ENCODE results near the gene PKP1.

PKP1 gene

DNA sequence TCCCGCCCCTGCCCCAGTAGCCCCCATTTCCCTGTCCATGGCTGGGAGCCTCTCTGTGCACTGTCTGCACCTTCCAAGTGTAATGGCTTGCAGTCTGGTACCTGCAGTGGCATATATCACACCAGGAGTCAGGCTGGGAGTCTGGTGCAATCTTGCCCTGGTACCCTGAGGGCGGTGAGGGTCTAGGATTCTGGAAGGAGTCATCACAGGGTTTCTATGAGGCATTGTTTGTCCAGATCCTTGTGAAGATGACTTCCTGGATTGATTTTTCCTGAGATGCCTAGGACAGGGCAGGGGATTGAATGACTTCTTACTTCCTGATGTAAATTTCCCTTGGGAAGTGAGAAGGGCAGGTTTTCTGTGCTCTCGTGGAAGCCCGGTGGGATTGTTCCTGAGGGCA lies 5.9 kb upstream of the PKP1 start:
- no peak for DNase-seq (ENCODE audit: extremely low read depth in 1 of 2, low read depth in 1 of 2)

DNA sequence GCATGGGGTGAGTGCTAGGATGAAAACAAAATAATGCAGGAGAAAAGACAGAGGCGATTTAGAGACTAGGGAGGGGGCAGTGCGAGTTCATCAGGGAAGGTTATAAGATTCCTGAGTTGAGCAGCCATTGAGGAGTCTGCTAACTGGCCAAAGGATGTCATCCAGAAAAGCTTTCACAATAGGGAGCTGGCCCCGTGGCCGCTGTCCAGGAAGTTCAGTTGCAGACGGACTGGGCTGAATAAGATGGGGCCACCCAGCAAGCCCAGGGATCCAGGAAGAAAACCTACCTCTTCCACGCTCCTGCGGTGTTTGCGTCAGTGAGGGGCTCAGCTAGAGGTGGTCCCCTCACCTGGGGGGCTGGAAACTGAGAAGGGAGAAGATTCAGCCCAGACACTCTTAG lies 4.0 kb upstream of the PKP1 start:
- no peak for DNase-seq (ENCODE audit: extremely low read depth in 1 of 2, low read depth in 1 of 2)

GRCh38 chr1:201280884-201281283 lies 2.4 kb upstream of the PKP1 start:
- no peak for DNase-seq (ENCODE audit: extremely low read depth in 1 of 2, low read depth in 1 of 2)

- DNase-seq (ENCODE audit: extremely low read depth in 1 of 2, low read depth in 1 of 2): no peak
Observed at GRCh38 chr1:201281573-201281972, 1.7 kb upstream of the PKP1 start.

DNA sequence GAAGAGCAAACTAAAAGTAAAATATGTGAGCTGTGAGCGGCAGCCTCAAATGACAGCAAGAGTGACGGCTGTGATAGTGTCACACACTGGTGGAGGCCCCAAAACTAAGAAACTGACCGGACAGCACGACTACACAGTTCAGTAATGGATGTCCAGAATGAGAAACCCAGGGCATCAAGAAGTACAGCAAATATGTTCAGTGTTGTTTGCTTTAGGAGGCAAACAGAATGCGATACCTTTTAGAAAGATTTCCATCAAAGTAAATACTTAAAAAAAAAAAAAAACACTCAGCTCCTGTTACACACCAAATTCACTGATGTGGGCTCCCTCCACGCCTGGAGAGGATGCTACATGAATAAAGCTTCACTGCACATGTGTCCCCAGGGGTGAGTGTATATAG lies 1.1 kb upstream of the PKP1 start:
- no peak for DNase-seq (ENCODE audit: extremely low read depth in 1 of 2, low read depth in 1 of 2)

DNA sequence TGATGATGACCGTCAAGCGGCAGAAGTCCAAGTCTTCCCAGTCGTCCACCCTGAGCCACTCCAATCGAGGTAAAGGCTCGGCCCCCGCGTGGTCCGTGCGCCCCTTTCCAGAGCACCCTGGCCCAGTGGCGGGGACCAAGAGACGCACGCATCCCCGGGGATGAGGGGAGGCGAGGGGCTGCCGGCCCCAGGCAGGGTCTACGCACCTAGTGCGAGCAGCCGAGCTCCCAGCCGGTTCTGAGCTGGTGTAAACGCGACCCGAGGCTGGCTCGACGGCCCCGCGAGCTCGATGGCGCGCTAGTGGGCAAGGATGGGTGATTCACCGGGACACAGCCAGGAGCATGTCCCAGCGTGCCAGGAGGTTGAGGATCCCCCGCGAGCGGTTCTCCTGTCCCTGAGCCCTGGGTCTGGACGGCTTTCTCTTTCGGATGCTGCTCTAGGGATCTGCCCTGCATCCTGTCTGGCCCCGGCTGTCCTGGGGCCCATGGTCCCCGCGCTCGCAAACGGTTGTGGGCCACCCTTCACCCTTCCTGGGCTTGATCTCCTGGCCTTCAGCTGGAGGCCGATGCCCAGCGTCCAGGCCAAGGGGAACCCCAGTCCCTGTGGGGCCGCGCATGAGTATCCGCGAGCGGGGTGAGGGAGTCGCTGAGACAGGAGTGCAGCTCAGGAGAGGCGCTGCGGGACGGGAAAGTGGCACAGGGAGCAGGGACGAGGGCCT lies 689 bp downstream of the PKP1 start:
- DNase-seq (ENCODE audit: extremely low read depth in 1 of 2, low read depth in 1 of 2): no peak

- DNase-seq (ENCODE audit: extremely low read depth in 1 of 2, low read depth in 1 of 2): no peak
Observed at GRCh38 chr1:201284636-201285035, 1.3 kb downstream of the PKP1 start.

- no peak for DNase-seq (ENCODE audit: extremely low read depth in 1 of 2, low read depth in 1 of 2)
Observed at GRCh38 chr1:201285846-201286245, 2.5 kb downstream of the PKP1 start.

DNA sequence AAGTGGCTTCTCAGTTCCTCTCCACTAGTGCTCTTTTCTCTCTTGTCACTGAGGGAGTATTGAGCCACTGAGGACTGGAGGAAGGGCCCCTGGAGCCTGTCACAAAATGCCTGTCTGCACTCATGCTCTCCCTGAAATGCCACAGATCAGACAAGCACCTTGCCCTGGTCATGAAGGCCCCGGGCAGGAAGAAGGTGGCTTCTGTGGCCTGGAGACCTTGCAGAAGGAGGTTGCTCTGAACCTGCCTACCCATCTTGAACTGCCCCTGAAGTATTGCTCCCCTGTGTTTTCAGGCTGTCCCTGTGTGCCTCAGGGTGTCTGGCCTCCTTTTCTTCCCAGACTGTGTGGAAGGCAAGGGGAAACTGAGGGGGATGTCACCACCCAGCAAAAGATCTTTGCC lies 3.1 kb downstream of the PKP1 start:
- no peak for DNase-seq (ENCODE audit: extremely low read depth in 1 of 2, low read depth in 1 of 2)

DNA sequence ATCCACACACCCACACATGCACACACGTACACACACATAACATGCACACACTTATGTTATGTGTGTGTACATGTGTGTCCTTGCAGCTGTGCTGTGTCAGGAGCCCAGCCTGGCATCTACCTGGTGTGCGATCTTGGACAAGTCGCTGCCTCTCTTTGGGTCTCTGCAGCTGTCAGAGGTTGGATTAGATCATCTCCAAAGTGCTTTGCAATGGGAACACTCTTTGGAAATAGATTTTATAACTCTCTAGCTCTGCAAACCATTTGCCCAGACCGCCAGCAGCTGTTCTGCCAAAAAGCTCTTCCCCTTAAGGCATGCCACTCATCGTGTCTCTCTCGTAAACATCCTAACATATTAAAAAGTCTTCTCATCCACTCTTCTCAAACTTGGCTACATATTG lies 4.7 kb downstream of the PKP1 start:
- DNase-seq (ENCODE audit: extremely low read depth in 1 of 2, low read depth in 1 of 2): no peak

DNA sequence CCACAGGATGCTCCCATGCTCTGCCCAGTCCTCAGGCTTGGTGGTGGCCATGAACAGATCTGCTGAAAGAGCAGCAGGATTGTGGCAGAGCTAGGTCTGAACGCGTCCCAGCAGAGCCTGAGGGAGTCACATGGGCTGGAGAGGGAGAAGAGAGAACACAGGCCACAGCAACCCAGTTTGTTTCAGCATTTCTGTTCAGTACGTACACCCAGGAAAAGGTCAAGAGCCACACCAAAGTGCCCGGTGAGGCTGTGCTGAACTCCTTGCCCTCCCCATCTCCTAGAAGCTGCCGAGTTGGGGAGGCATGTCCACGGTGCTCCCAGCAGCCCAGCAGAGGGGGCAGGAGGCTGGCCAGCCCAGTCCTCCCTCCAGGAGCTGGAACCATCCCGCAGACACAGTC lies 5.5 kb downstream of the PKP1 start:
- DNase-seq (ENCODE audit: extremely low read depth in 1 of 2, low read depth in 1 of 2): no peak

- no peak for DNase-seq (ENCODE audit: extremely low read depth in 1 of 2, low read depth in 1 of 2)
Observed at GRCh38 chr1:201290551-201290950, 7.2 kb downstream of the PKP1 start.

DNA sequence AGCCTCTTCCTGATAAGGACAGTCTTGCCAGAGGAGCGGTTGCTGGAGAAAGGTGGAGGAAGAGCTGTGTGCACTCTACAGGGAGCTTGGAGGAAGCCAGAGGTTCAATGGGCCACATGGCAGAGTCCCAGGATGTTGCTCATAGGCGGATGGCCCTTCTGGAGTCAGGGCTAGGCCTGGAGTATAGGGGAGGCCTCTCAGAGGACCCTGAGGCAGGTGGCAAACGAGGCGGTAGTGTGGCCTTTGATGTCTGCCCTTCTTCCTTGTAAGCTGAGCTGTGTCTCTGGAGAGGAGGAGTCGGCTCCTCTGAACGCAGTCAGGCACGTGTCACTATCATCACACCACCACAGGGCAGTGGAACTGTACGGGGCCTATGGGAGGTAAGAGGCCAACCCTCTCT lies 8.6 kb downstream of the PKP1 start:
- DNase-seq (ENCODE audit: extremely low read depth in 1 of 2, low read depth in 1 of 2): no peak

DNA sequence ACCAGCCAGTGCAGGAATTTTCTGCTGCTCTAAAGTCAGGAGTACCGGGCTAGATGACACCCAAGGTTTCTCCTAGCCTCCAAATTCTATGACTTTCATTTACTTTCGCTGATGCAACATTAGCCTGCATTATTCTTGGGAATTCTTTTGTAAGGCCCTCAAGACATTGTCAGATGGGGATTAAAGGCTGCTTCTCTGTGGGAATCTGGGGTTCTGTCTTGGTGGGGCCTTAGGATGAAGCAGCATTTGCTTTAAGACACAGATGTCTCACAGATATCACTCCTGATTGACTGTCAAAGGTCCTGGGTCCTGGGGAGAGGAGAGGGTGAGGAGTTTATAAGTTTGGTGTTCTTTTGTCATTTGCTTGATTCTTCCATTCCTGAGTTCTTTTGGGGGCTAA lies 11.6 kb downstream of the PKP1 start:
- no peak for DNase-seq (ENCODE audit: extremely low read depth in 1 of 2, low read depth in 1 of 2)

DNA sequence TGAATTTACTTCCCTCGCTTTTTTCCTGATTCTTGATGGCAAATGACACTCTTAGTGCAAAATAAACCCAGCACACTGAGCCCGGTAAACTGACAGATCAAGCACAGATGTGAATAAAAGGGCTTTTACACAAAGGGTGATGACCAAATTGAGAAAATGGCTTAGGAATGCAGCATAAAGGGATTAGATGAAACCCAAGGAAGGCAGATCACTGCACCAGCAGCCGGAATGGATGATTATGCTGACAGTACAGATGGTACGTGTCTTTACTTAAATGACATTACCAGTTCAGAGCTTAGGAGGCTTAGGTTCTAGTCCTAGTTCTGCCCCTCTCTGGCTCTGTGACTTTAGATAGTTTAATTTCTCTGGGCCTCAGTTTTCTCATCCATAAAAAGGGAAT lies 12.0 kb downstream of the PKP1 start:
- no peak for DNase-seq (ENCODE audit: extremely low read depth in 1 of 2, low read depth in 1 of 2)

DNA sequence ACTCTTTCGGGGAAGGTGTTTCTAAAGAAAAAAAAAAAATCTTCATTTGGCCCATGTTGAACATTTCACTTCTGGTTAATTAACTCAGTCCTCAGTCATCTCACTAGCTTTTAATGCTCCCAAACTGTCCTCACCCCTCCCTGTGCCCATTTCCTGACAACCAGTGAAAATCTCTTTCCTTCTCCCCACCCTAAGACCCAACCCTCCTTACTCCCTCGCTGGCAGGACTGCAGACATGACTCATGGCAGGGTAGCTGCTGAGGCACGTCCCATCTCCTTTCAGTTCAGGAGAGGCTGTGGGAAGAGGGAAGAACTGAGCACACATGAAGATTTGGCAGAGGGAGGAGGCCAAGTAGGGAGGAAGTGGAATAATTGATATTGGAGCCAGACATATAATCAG lies 12.6 kb downstream of the PKP1 start:
- DNase-seq (ENCODE audit: extremely low read depth in 1 of 2, low read depth in 1 of 2): no peak

DNA sequence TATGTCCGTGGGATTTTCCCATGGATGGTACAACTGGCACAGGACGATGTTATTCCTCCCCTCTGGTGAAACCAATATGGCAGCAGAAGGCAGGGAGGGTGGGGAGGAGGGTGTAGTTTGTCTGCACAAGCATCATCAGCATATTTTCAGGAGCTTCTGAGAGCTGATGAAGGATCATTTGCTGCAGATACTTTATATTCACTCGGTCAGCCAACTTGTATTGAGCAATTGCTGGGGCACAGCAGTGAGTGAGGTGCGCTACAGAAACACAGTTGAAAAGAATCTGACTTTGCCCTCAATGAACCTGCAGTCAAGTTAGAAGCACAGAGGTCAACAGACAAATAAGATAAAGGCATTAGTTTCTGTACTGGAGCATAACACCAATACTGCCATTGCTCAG lies 13.0 kb downstream of the PKP1 start:
- no peak for DNase-seq (ENCODE audit: extremely low read depth in 1 of 2, low read depth in 1 of 2)

GRCh38 chr1:201298396-201299381 lies 15.4 kb downstream of the PKP1 start:
- no peak for DNase-seq (ENCODE audit: extremely low read depth in 1 of 2, low read depth in 1 of 2)

- DNase-seq (ENCODE audit: extremely low read depth in 1 of 2, low read depth in 1 of 2): no peak
Observed at GRCh38 chr1:201299968-201300367, 16.7 kb downstream of the PKP1 start.

- no peak for DNase-seq (ENCODE audit: extremely low read depth in 1 of 2, low read depth in 1 of 2)
Observed at GRCh38 chr1:201300641-201301040, 17.3 kb downstream of the PKP1 start.

GRCh38 chr1:201302163-201303152 lies 19.2 kb downstream of the PKP1 start:
- no peak for DNase-seq (ENCODE audit: extremely low read depth in 1 of 2, low read depth in 1 of 2)
